Gastrocnemius medialis (tissue), 4 donors: Measurements from ENCODE around the gene ATP10B. TPM values are rescaled to one million over a fixed set of nuclear protein-coding genes. Genes with fewer than 3 reads are reported as not detected.

ENCODE experiments used
- ATAC-seq, 2 donors: fragments of 150-250 bp; one replicate each; pipeline ENCODE4 v1.9.1; 2016
- DNase-seq, 2 donors: peaks; one replicate each; pipeline ENCODE4 v3.0.0-alpha.2; 2019
- H3K27ac ChIP-seq, 4 donors: fragments of 200-600 bp; sonication (generic); 1 replicate in 1 of 4; 2 replicates in 3 of 4; pipeline ENCODE4 v1.5.1; 2016 to 2018; ENCODE audit warnings: mild to moderate bottlenecking in 2 of 4, moderate library complexity in 1 of 4
- H3K27me3 ChIP-seq, 3 donors: fragments of 200-600 bp; sonication (generic) in 2 of 3; 1 replicate in 1 of 3; 2 replicates in 2 of 3; pipeline versions ENCODE4 v1.5.1 to v1.6.0; 2016 to 2019; ENCODE audit warnings: mild to moderate bottlenecking in 1 of 3, moderate library complexity in 1 of 3
- H3K36me3 ChIP-seq, 2 donors: fragments of 200-600 bp; sonication (generic) in 1 of 2; one replicate each; pipeline ENCODE4 v1.5.1; 2017 to 2018
- H3K4me1 ChIP-seq, 2 donors: fragments of 200-600 bp; sonication (generic) in 1 of 2; one replicate each; pipeline ENCODE4 v1.5.1; 2016 to 2017; ENCODE audit warnings: mild to moderate bottlenecking in 2 of 2
- H3K4me3 ChIP-seq, 4 donors: fragments of 200-600 bp; sonication (generic) in 3 of 4; 1 replicate in 1 of 4; 2 replicates in 3 of 4; pipeline ENCODE4 v1.5.1; 2016 to 2019; ENCODE audit warnings: mild to moderate bottlenecking in 2 of 4
- H3K9me3 ChIP-seq, 3 donors: fragments of 200-600 bp; sonication (generic) in 2 of 3; 1 replicate in 1 of 3; 2 replicates in 2 of 3; pipeline ENCODE4 v1.5.1; 2016 to 2019
- CTCF ChIP-seq, 5 experiments: fragments of 450-650 bp in 3 of 5; fragments of 200-600 bp in 2 of 5; sonication (generic) in 2 of 5; IDR thresholded peaks in 4 of 5; conservative IDR thresholded peaks in 1 of 5; 1 replicate in 4 of 5; 2 replicates in 1 of 5; pipeline ENCODE4 v1.5.1; 2016 to 2019; ENCODE audit warnings: antibody characterized with exemption in 5 of 5, mild to moderate bottlenecking in 3 of 5, moderate library complexity in 3 of 5
- POLR2A ChIP-seq, 2 donors: fragments of 450-650 bp; IDR thresholded peaks; one replicate each; pipeline ENCODE4 v1.6.1; 2017; ENCODE audit warnings: antibody characterized with exemption in 2 of 2, mild to moderate bottlenecking in 2 of 2, moderate library complexity in 2 of 2
- in situ Hi-C, 4 donors: fragments of 200-750 bp; cut with MboI; loops; one replicate each; pipeline versions ENCODE4 v1.15.0 to v1.8.0; 2017; ENCODE audit warnings: low sequenced_read_pairs in 4 of 4
- intact Hi-C: fragments of 100-400 bp; cut with DNase I; formaldehyde crosslinking; loops from one replicate; pipeline ENCODE4 v1.15.1; 2023; ENCODE audit warnings: low total_unique reads
- total RNA-seq, 4 donors: library from RNA; depleted of rRNA; stranded (reverse); fragments of >200 nt; gene quantifications; one replicate each; pipeline versions ENCODE4 v1.1.0 to v1.2.3, GENCODE V29; 2016

The ATP10B gene
- total RNA-seq, 4 donors from 2014 or later = 0.63 TPM; not detected in 3

DNA sequence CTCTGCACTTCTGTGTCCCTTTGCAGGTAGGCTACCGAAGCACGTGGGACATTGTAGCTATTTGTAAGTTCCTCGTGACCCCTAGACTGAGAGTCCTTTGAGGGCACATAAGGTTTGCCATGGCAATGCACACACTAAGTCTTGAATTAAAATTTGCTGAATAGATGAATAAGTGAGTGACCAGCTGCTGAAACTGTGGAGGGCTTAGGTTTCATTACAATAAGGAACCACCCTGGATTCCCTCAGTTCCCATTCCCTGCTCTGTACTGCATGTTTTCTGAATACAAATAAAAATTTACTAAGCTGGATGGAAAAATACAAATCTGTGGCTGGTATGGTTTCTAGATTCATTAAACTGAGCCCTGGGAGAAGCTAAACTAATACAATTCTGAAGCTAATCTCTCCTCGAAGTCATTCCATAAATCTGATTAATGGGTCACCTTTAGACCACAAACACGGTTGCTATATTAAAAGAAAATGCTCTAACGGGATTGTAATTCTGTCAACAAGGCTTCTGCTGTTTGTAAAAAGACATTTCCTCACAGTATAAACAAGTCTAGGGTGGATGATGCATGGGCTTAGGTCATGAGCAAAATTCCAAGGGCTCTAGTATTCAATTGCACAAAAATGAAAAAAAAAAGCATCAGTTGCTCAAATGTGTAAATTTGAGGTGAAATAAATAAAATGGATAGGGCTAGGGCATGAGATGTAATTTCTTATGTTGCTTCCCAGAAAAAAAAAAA lies 172.3 kb downstream of the ATP10B start:
- in situ Hi-C loops (no loop called here), intact Hi-C loops (no loop called here)
- Histone ChIP-seq H3K4me1 (no peaks in the 10 kb centered on the region), H3K4me3 (no peak overlapping the region), H3K36me3 (no peaks in the 10 kb centered on the region), H3K27ac (no peak overlapping the region), H3K9me3 (no peaks in the 10 kb centered on the region), H3K27me3 (no peaks in the 10 kb centered on the region)
- ATAC-seq (no peak), DNase-seq (no peak)
- no peak for TF ChIP-seq POLR2A (IDR thresholded peaks at IDR 0.05)
- TF ChIP-seq CTCF (IDR thresholded peaks at IDR 0.05 in 4 of 5, conservative IDR thresholded peaks at IDR 0.05 in 1 of 5) = no peak

DNA sequence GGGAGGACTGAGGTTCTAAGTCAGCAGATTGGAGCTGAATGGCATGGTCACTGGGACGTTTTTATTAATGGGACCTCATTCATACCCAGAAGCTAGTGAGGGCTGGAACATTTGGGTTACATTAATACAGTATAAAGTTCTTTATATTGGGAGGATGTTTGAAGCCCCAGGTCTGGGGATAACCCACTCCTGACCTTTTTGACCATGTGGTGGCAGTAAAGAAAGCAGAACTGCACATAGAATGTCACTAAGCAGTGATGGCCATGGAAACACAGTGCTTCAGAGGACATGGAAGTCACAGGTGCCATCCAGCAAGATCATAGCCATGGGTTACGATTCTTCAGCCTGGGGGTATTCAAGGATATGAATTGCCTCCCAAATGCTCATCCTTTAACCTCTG lies 176.0 kb downstream of the ATP10B start:
- H3K9me3 ChIP-seq = no peaks in the 10 kb centered on the region

GRCh38 chr5:160674901-160675300 lies 177.1 kb downstream of the ATP10B start:
- in situ Hi-C loops = no loop called here

More for the DNA sequence above, 176.0 kb downstream of the ATP10B start:
- Histone ChIP-seq H3K4me3 (no peak overlapping the region), H3K27me3 (no peaks in the 10 kb centered on the region), H3K4me1 (no peaks in the 10 kb centered on the region), H3K27ac (no peak overlapping the region), H3K36me3 (no peaks in the 10 kb centered on the region)
- intact Hi-C loops (no loop called here), in situ Hi-C loops (no loop called here)
- TF ChIP-seq CTCF (IDR thresholded peaks at IDR 0.05 in 4 of 5, conservative IDR thresholded peaks at IDR 0.05 in 1 of 5) = no peak
- ATAC-seq (no peak), DNase-seq (no peak)

DNA sequence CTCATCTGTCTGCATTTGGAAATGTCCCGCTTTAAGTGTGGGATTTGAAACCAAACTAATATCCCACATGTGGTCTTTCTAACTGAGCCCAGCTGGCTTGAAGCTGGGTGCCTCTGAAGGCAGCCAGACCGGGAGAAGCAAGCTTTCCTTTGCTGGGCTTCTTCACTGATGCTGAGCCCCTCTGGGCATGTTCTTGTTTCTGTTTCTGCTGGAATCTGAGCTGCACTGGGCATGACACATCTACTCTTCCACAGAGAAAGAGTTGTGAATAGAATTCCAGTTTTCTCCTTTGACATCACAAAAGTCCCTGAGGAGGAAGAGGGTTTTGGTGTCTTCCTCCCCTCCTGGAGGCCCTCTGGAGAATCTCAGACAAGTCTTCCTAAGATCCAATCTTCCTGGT lies 179.5 kb downstream of the ATP10B start:
- H3K36me3 ChIP-seq = no peaks in the 10 kb centered on the region
- no peaks in the 10 kb centered on the region for H3K27me3 ChIP-seq
- intact Hi-C loops = no loop called here
- no peak overlapping the region for H3K27ac ChIP-seq
- no peak overlapping the region for H3K4me3 ChIP-seq
- no peaks in the 10 kb centered on the region for H3K9me3 ChIP-seq
- ATAC-seq (no peak), DNase-seq (no peak)
- in situ Hi-C loops = no loop called here
- TF ChIP-seq CTCF (IDR thresholded peaks at IDR 0.05 in 4 of 5, conservative IDR thresholded peaks at IDR 0.05 in 1 of 5) (no peak), POLR2A (IDR thresholded peaks at IDR 0.05) (no peak)
- no peaks in the 10 kb centered on the region for H3K4me1 ChIP-seq

More at GRCh38 chr5:160674901-160675300, 177.1 kb downstream of the ATP10B start:
- Histone ChIP-seq H3K36me3 (no peaks in the 10 kb centered on the region), H3K4me1 (no peaks in the 10 kb centered on the region), H3K27me3 (no peaks in the 10 kb centered on the region), H3K9me3 (no peaks in the 10 kb centered on the region), H3K4me3 (no peak overlapping the region), H3K27ac (no peak overlapping the region)
- no peak for DNase-seq
- no peak for ATAC-seq
- intact Hi-C loops = no loop called here
- no peak for TF ChIP-seq POLR2A (IDR thresholded peaks at IDR 0.05)
- no peak for TF ChIP-seq CTCF (IDR thresholded peaks at IDR 0.05 in 4 of 5, conservative IDR thresholded peaks at IDR 0.05 in 1 of 5)

- in situ Hi-C loops = no loop called here
- intact Hi-C loops = no loop called here
- no peak for DNase-seq
These were observed 183.7 kb downstream of the ATP10B start for GRCh38 chr5:160668356-160668755.

More at GRCh38 chr5:160668356-160668755, 183.7 kb downstream of the ATP10B start:
- H3K4me3 ChIP-seq = no peak overlapping the region
- no peak overlapping the region for H3K27ac ChIP-seq
- TF ChIP-seq CTCF (IDR thresholded peaks at IDR 0.05 in 4 of 5, conservative IDR thresholded peaks at IDR 0.05 in 1 of 5) = no peak
- H3K27me3 ChIP-seq = no peaks in the 10 kb centered on the region
- H3K36me3 ChIP-seq = no peaks in the 10 kb centered on the region
- no peak for ATAC-seq
- H3K9me3 ChIP-seq = no peaks in the 10 kb centered on the region
- no peaks in the 10 kb centered on the region for H3K4me1 ChIP-seq
